Body of pancreas (tissue), 4 donors: ENCODE data around the gene COQ10B. TPM values are rescaled to one million over a fixed set of nuclear protein-coding genes. Genes with fewer than 3 reads are reported as not detected.

Source experiments
- ATAC-seq: fragments of 150-250 bp; one replicate; pipeline ENCODE4 v1.9.1; 2016
- DNase-seq, 4 donors: peaks; one replicate each; pipeline ENCODE4 v3.0.0-alpha.2; 2019
- H3K27ac ChIP-seq, 4 donors: fragments of 200-600 bp; sonication (generic); 1 replicate in 3 of 4; 2 replicates in 1 of 4; pipeline versions ENCODE4 v1.5.1 to v1.6.1; 2016 to 2019; ENCODE audit warnings: mild to moderate bottlenecking in 1 of 4, mixed read lengths in 1 of 4, moderate library complexity in 1 of 4
- H3K27me3 ChIP-seq, 2 donors: fragments of 200-600 bp; sonication (generic); one replicate each; pipeline ENCODE4 v1.6.0; 2016; ENCODE audit warnings: mild to moderate bottlenecking in 1 of 2
- H3K36me3 ChIP-seq, 2 donors: fragments of 200-600 bp; sonication (generic); replicated peaks in 1 of 2; 2 replicates each; pipeline ENCODE4 v1.5.1; 2016; ENCODE audit warnings: low read depth in 2 of 2; ENCODE audit not compliant: insufficient read depth in 1 of 2
- H3K4me1 ChIP-seq: fragments of 200-600 bp; sonication (generic); one replicate; pipeline ENCODE4 v1.6.0; 2016
- H3K4me3 ChIP-seq, 2 donors: fragments of 200-600 bp; sonication (generic); 1 replicate in 1 of 2; 2 replicates in 1 of 2; pipeline ENCODE4 v1.5.1; 2016 to 2019
- H3K9me3 ChIP-seq, 3 donors: fragments of 200-600 bp; sonication (generic); 1 replicate in 2 of 3; 2 replicates in 1 of 3; pipeline ENCODE4 v1.5.1; 2016
- CTCF ChIP-seq, 7 experiments: fragments of 450-650 bp in 4 of 7; fragments of 200-600 bp in 3 of 7; sonication (generic) in 3 of 7; IDR thresholded peaks; one replicate each; pipeline ENCODE4 v1.5.1; 2016 to 2019; ENCODE audit warnings: antibody characterized with exemption in 7 of 7
- POLR2A ChIP-seq, 3 donors: fragments of 450-650 bp; IDR thresholded peaks; one replicate each; pipeline ENCODE4 v1.6.1; 2016; ENCODE audit warnings: antibody characterized with exemption in 3 of 3, mild to moderate bottlenecking in 2 of 3
- WGBS, 2 donors: methylation state at CpG; one replicate each; pipeline ENCODE4 v1.1.5; 2017; 5-methylcytosine and 5-hydroxymethylcytosine counted together
- intact Hi-C: fragments of 100-400 bp; cut with DNase I; formaldehyde crosslinking; loops from one replicate; pipeline ENCODE4 v1.15.1; 2023
- total RNA-seq, 2 donors: library from RNA; depleted of rRNA; stranded (reverse); fragments of >200 nt; gene quantifications; one replicate each; pipeline ENCODE4 v1.1.0, GENCODE V29; 2016

COQ10B gene
- total RNA-seq, 2 donors from 2014 or later: 5.3 to 9.6 TPM

- peaks cover 16 to 46% of the 10 kb centered on the region in 2 donors for H3K36me3 ChIP-seq
- WGBS, 2 donors: 48 to 65% methylated on average over 1 of the region's 1 CpG
- ATAC-seq (no peak), DNase-seq (no peak)
- no peaks in the 10 kb centered on the region for H3K27me3 ChIP-seq
- no peaks in the 10 kb centered on the region for H3K4me1 ChIP-seq
- intact Hi-C loops: loop anchor here (10.0 kb wide), 1 partner anchor 641 kb away; no protein-coding TSS in a partner anchor
- no peak overlapping the region for H3K27ac ChIP-seq
- no peak overlapping the region for H3K4me3 ChIP-seq
- H3K9me3 ChIP-seq: no peaks in the 10 kb centered on the region
- TF ChIP-seq CTCF (IDR thresholded peaks at IDR 0.05): no peak
- no peak for TF ChIP-seq POLR2A (IDR thresholded peaks at IDR 0.05)
Measured at GRCh38 chr2:197416268-197416667, 37.1 kb upstream of the COQ10B start.

GRCh38 chr2:197419438-197419837 is 33.9 kb upstream of the COQ10B start:
- H3K27ac ChIP-seq: no peak overlapping the region
- TF ChIP-seq POLR2A (IDR thresholded peaks at IDR 0.05) (no peak), CTCF (IDR thresholded peaks at IDR 0.05) (no peak)
- ATAC-seq (no peak), DNase-seq (no peak)
- H3K4me1 ChIP-seq: peaks cover 15% of the 10 kb centered on the region
- intact Hi-C loops: loop anchor here (10.0 kb wide), 1 partner anchor 645 kb away; no protein-coding TSS in a partner anchor
- H3K27me3 ChIP-seq: no peaks in the 10 kb centered on the region
- no peaks in the 10 kb centered on the region for H3K9me3 ChIP-seq
- no peak overlapping the region for H3K4me3 ChIP-seq
- H3K36me3 ChIP-seq: peaks cover 16 to 35% of the 10 kb centered on the region in 2 donors

GRCh38 chr2:197423307-197423706 is 30.0 kb upstream of the COQ10B start:
- no peaks in the 10 kb centered on the region for H3K9me3 ChIP-seq
- no peak overlapping the region for H3K4me3 ChIP-seq
- DNase-seq (no peak), ATAC-seq (no peak)
- no peak overlapping the region for H3K27ac ChIP-seq
- WGBS, 2 donors: 81 to 94% methylated on average over 2 of the region's 2 CpGs
- H3K27me3 ChIP-seq: no peaks in the 10 kb centered on the region
- intact Hi-C loops: no loop called here
- no peak for TF ChIP-seq POLR2A (IDR thresholded peaks at IDR 0.05)
- TF ChIP-seq CTCF (IDR thresholded peaks at IDR 0.05): no peak
- H3K4me1 ChIP-seq: peaks cover 52% of the 10 kb centered on the region
- peaks cover 0 to 16% of the 10 kb centered on the region in 2 donors for H3K36me3 ChIP-seq

- TF ChIP-seq CTCF (IDR thresholded peaks at IDR 0.05): no peak
- no peak for TF ChIP-seq POLR2A (IDR thresholded peaks at IDR 0.05)
- DNase-seq (no peak), ATAC-seq (no peak)
- H3K4me1 ChIP-seq: peaks cover 67% of the 10 kb centered on the region
- 59 to 60% methylated on average over 7 of the region's 7 CpGs for WGBS, 2 donors
- H3K36me3 ChIP-seq: peaks cover 0 to 2% of the 10 kb centered on the region in 2 donors
- no peak overlapping the region for H3K27ac ChIP-seq
- no peak overlapping the region for H3K4me3 ChIP-seq
- intact Hi-C loops: no loop called here
- no peaks in the 10 kb centered on the region for H3K9me3 ChIP-seq
- H3K27me3 ChIP-seq: no peaks in the 10 kb centered on the region
Measured at GRCh38 chr2:197425550-197425949, 27.8 kb upstream of the COQ10B start.
